Endothelial cell of umbilical vein (primary cell): ENCODE results near the gene AKAIN1. TPM values are rescaled to one million over a fixed set of nuclear protein-coding genes. Genes with fewer than 3 reads are reported as not detected.

ENCODE experiments used
- BruUV-seq: library from RNA; stranded (reverse); fragments of 400-500 nt; replicated peaks from 2 replicates; lab custom pipeline; 2021; lab: Mats Ljungman, UMichigan
- CTCF ChIA-PET: fragments of 300-600, 350-600 bp; sonication (Branson Sonifier 250); formaldehyde crosslinking; loops from one replicate; lab custom pipeline; 2021; ENCODE audit warnings: antibody characterized with exemption, inconsistent platforms; lab: Charles Lee
- POLR2A ChIA-PET: fragments of 300-600, 350-600 bp; sonication (Branson Sonifier 250); formaldehyde crosslinking; loops from one replicate; lab custom pipeline; 2021; ENCODE audit warnings: antibody characterized with exemption, inconsistent platforms; lab: Charles Lee
- DNase-seq: peaks from one replicate; pipeline ENCODE4 v3.0.0-alpha.2; 2011; ENCODE audit warnings: low read depth, low spot score
- FAIRE-seq: peaks from 2 replicates; lab custom pipeline; 2011; peaks lifted over from hg19 to GRCh38; lab: Jason Lieb, UNC
- H2AFZ ChIP-seq: 2 replicates; pipeline ENCODE4 v1.6.0; 2012; ENCODE audit warnings: low read depth, low read length, control low read depth, inconsistent platforms
- H3K27ac ChIP-seq: 2 replicates; pipeline ENCODE4 v1.5.1; 2011; ENCODE audit warnings: low read depth, mild to moderate bottlenecking, control low read depth, low read length, moderate library complexity; ENCODE audit not compliant: insufficient read depth
- H3K27me3 ChIP-seq, 2 experiments: 2 replicates each; pipeline versions ENCODE4 v1.6.0 to v1.6.1; 2011; ENCODE audit warnings: low read length in 2 of 2, mixed read lengths in 1 of 2; ENCODE audit not compliant: control insufficient read depth in 2 of 2, insufficient read depth in 2 of 2
- H3K36me3 ChIP-seq, 2 experiments: 2 replicates in 1 of 2; 3 replicates in 1 of 2; pipeline ENCODE4 v1.5.1; 2011; ENCODE audit warnings: low read length in 2 of 2, mild to moderate bottlenecking in 1 of 2, moderate library complexity in 1 of 2; ENCODE audit not compliant: control insufficient read depth in 2 of 2, insufficient read depth in 2 of 2; ENCODE audit errors: extremely low read depth in 1 of 2
- H3K4me1 ChIP-seq: 3 replicates; pipeline ENCODE4 v1.5.1; 2011; ENCODE audit warnings: mild to moderate bottlenecking, low read length; ENCODE audit not compliant: control insufficient read depth, insufficient read depth; ENCODE audit errors: extremely low read depth
- H3K4me2 ChIP-seq: 2 replicates; pipeline ENCODE4 v1.6.1; 2011; ENCODE audit warnings: low read length, control low read depth, mixed read lengths; ENCODE audit not compliant: insufficient read depth
- H3K4me3 ChIP-seq, 3 experiments: fragments of 200-600 bp in 1 of 3; sonication (generic), shearing (Covaris generic) in 1 of 3; replicated peaks in 1 of 3; 2 replicates each; pipeline ENCODE4 v1.5.1; 2011 to 2016; ENCODE audit warnings: control low read depth in 3 of 3, low read length in 3 of 3, mild to moderate bottlenecking in 2 of 3, inconsistent platforms in 1 of 3, low read depth in 1 of 3, moderate library complexity in 1 of 3; ENCODE audit not compliant: insufficient read depth in 1 of 3
- H3K79me2 ChIP-seq: 2 replicates; pipeline ENCODE4 v1.6.0; 2012; ENCODE audit warnings: low read length, inconsistent platforms; ENCODE audit not compliant: control insufficient read depth, insufficient read depth
- H3K9ac ChIP-seq: replicated peaks from 2 replicates; pipeline ENCODE3; 2011; ENCODE audit warnings: low read length, control low read depth; ENCODE audit not compliant: insufficient read depth; ENCODE audit errors: extremely low read depth
- H3K9me1 ChIP-seq: replicated peaks from 3 replicates; pipeline ENCODE4 v1.6.0; 2011; ENCODE audit warnings: mild to moderate bottlenecking, low read length; ENCODE audit not compliant: control insufficient read depth, insufficient read depth; ENCODE audit errors: extremely low read depth
- H3K9me3 ChIP-seq: replicated peaks from 2 replicates; pipeline ENCODE4 v1.5.1; 2012; ENCODE audit warnings: low read length, inconsistent platforms; ENCODE audit not compliant: control insufficient read depth, insufficient read depth
- H4K20me1 ChIP-seq: replicated peaks from 2 replicates; pipeline ENCODE3; 2011; ENCODE audit warnings: mild to moderate bottlenecking, low read length; ENCODE audit not compliant: control insufficient read depth, insufficient read depth; ENCODE audit errors: extremely low read depth
- CTCF ChIP-seq, 2 donors: IDR thresholded peaks; 1 replicate in 1 of 2; 2 replicates in 1 of 2; pipeline ENCODE4 v1.5.1; 2011; ENCODE audit warnings: low read length in 2 of 2, mild to moderate bottlenecking in 2 of 2, moderate library complexity in 2 of 2, control low read depth in 1 of 2, inconsistent platforms in 1 of 2, low read depth in 1 of 2; ENCODE audit not compliant: insufficient read depth in 1 of 2; ENCODE audit errors: extremely low read depth in 1 of 2
- EZH2 ChIP-seq: IDR thresholded peaks from 2 replicates; pipeline ENCODE4 v1.6.1; 2012; ENCODE audit warnings: borderline replicate concordance, low read depth, mild to moderate bottlenecking, moderate library complexity, low read length, inconsistent platforms; ENCODE audit not compliant: severe bottlenecking
- FOS ChIP-seq: IDR thresholded peaks from 2 replicates; pipeline ENCODE4 v1.6.1; 2011; ENCODE audit warnings: mild to moderate bottlenecking, low read length, moderate library complexity, borderline replicate concordance; ENCODE audit not compliant: insufficient read depth
- GATA2 ChIP-seq: IDR thresholded peaks from 2 replicates; pipeline ENCODE4 v1.7.0; 2011; ENCODE audit warnings: low read depth, mild to moderate bottlenecking, moderate library complexity, mixed read lengths, low read length; ENCODE audit not compliant: insufficient read length, insufficient read depth
- JUN ChIP-seq: IDR thresholded peaks from 2 replicates; pipeline ENCODE4 v1.6.1; 2011; ENCODE audit warnings: borderline replicate concordance, low read depth; ENCODE audit not compliant: insufficient read length, insufficient read depth
- MAX ChIP-seq: IDR thresholded peaks from 2 replicates; pipeline ENCODE4 v1.6.1; 2011; ENCODE audit not compliant: insufficient read depth, insufficient read length
- MYC ChIP-seq: IDR thresholded peaks from one replicate; pipeline ENCODE4 v1.6.1; 2011; ENCODE audit warnings: mild to moderate bottlenecking, low read depth, low read length
- POLR2A ChIP-seq: IDR thresholded peaks from 2 replicates; pipeline ENCODE4 v1.6.1; 2012; ENCODE audit warnings: low read depth, mild to moderate bottlenecking, control low read depth, low read length
- POLR2AphosphoS5 ChIP-seq: IDR thresholded peaks from 2 replicates; pipeline ENCODE4 v1.6.1; 2012; ENCODE audit warnings: low read depth, mild to moderate bottlenecking, control low read depth, low read length, moderate library complexity; ENCODE audit not compliant: insufficient read depth
- dilution Hi-C: fragments of 300-500 bp; cut with MboI; formaldehyde crosslinking; loops from one replicate; pipeline ENCODE4 v1.15.0; 2019; ENCODE audit warnings: low sequenced_read_pairs; ENCODE audit not compliant: extremely low pct_ligation_motif_present
- intact Hi-C: fragments of 100-400 bp; cut with micrococcal nuclease; formaldehyde crosslinking; loops from one replicate; pipeline ENCODE4 v1.10.0; 2022
- polyA plus RNA-seq, 4 experiments: library from polyadenylated mRNA; depleted of rRNA in 3 of 4; stranded (reverse) in 3 of 4; unstranded in 1 of 4; fragments of >200 nt; gene quantifications; 2 replicates each; pipeline versions ENCODE4 v1.2.1 to v1.2.3, GENCODE V29; 2011 to 2012; ENCODE audit warnings: missing spikeins in 1 of 4
- total RNA-seq: library from RNA; stranded (reverse); gene quantifications from 2 replicates; pipeline ENCODE4 v1.2.3, GENCODE V29; 2021

The AKAIN1 gene
- total and polyA plus RNA-seq, 2 donors (not counting 3 experiments of a cell fraction or from before 2014, with no cell fraction given), result not detected

GRCh38 chr18:5164903-5165302 lies 32.2 kb downstream of the AKAIN1 start:
- Histone ChIP-seq H3K9me3 (no peaks in the 10 kb centered on the region), H3K4me2 (no peak overlapping the region), H4K20me1 (no peaks in the 10 kb centered on the region), H3K36me3 (no peaks in the 10 kb centered on the region), H3K9me1 (no peaks in the 10 kb centered on the region), H3K9ac (no peak overlapping the region), H3K27me3 (no peaks in the 10 kb centered on the region), H3K27ac (no peak overlapping the region), H3K4me3 (no peak overlapping the region), H3K79me2 (no peaks in the 10 kb centered on the region), H2AFZ (no peak overlapping the region), H3K4me1 (no peaks in the 10 kb centered on the region)
- ChIA-PET POLR2A (no interaction called here), CTCF (no interaction called here)
- FAIRE-seq (no peak), DNase-seq (no peak)
- BruUV-seq, result no TSS peak
- intact Hi-C loops (no loop called here), dilution Hi-C loops (no loop called here)
- TF ChIP-seq POLR2AphosphoS5 (no peak), CTCF (IDR thresholded peaks at IDR 0.05; ENCODE audit: extremely low read depth in 1 of 2, insufficient read depth in 1 of 2, low read depth in 1 of 2, low read length in 2 of 2) (no peak), GATA2 (no peak), POLR2A (no peak), JUN (no peak), MYC (no peak), EZH2 (no peak), FOS (no peak), MAX (no peak)
